HG03045 (cell line): Measurements from ENCODE around the gene ACAD10.

Source experiments
- ATAC-seq: cut with Tn5 transposase; IDR thresholded peaks from one replicate; pipeline ENCODE4 v1.9.1; 2021; ENCODE audit warnings: mild to moderate bottlenecking, moderate library complexity; ENCODE audit not compliant: unreplicated experiment

Gene ACAD10

DNA sequence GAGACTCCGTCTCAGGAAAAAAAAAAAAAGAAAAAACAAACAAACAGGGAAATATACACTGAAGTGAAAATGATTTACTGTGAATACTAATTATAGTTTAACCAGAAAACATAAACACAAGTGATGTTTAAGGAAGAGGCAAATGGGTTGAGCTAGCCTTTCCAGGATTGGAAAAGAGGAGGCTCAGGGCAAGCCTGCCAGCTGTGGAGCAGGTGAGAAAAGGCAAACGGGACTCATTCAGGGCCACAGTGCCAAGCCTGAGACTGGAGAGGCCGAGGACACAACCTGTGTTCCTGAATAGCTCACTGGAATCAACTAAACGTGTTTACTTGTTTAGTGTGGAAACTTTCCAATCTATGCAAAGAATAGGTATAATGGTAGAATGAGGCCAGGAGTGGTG lies 120.5 kb downstream of the ACAD10 start:
- no peak for ATAC-seq
